Liver (tissue), 9 donors: ENCODE results near the gene HENMT1. TPM values are rescaled to one million over a fixed set of nuclear protein-coding genes. Genes with fewer than 3 reads are reported as not detected.

Experiments used
- DNase-seq: peaks from one replicate; pipeline ENCODE4 v3.0.0-alpha.2; 2017; ENCODE audit warnings: low spot score
- H3K27ac ChIP-seq, 2 donors: one replicate each; pipeline ENCODE4 v1.7.0; 2013; ENCODE audit warnings: inconsistent platforms in 2 of 2, low read length in 2 of 2, control low read depth in 1 of 2, low read depth in 1 of 2, mild to moderate bottlenecking in 1 of 2
- H3K27me3 ChIP-seq, 4 donors: one replicate each; pipeline versions ENCODE4 v1.6.1 to v1.7.0; 2013; ENCODE audit warnings: low read length in 3 of 4, inconsistent platforms in 1 of 4, mild to moderate bottlenecking in 1 of 4, moderate library complexity in 1 of 4; ENCODE audit not compliant: control insufficient read depth in 4 of 4, insufficient read depth in 4 of 4
- H3K36me3 ChIP-seq, 4 donors: one replicate each; pipeline versions ENCODE4 v1.6.1 to v1.7.0; 2013; ENCODE audit warnings: low read length in 3 of 4, mild to moderate bottlenecking in 3 of 4, low read depth in 1 of 4, moderate library complexity in 1 of 4; ENCODE audit not compliant: control insufficient read depth in 4 of 4, insufficient read depth in 3 of 4
- H3K4me1 ChIP-seq, 4 donors: one replicate each; pipeline versions ENCODE4 v1.6.1 to v1.7.0; 2013; ENCODE audit warnings: low read length in 3 of 4, mild to moderate bottlenecking in 3 of 4, moderate library complexity in 1 of 4; ENCODE audit not compliant: control insufficient read depth in 4 of 4, insufficient read depth in 4 of 4
- H3K4me3 ChIP-seq, 3 donors: one replicate each; pipeline versions ENCODE4 v1.6.1 to v1.7.0; 2013; ENCODE audit warnings: low read length in 3 of 3, control low read depth in 1 of 3, low read depth in 1 of 3, mild to moderate bottlenecking in 1 of 3
- H3K9ac ChIP-seq, 2 donors: one replicate each; pipeline ENCODE4 v1.7.0; 2013; ENCODE audit warnings: low read length in 2 of 2, mild to moderate bottlenecking in 2 of 2, moderate library complexity in 2 of 2, control low read depth in 1 of 2, low read depth in 1 of 2
- H3K9me3 ChIP-seq, 4 donors: one replicate each; pipeline versions ENCODE4 v1.6.1 to v1.7.0; 2013; ENCODE audit warnings: low read length in 3 of 4; ENCODE audit not compliant: control insufficient read depth in 4 of 4
- EGR1 ChIP-seq, 2 donors: IDR thresholded peaks; 2 replicates each; pipeline ENCODE4 v1.6.1; 2016 to 2018; ENCODE audit warnings: antibody characterized with exemption in 2 of 2, low read depth in 2 of 2
- FOXA1 ChIP-seq: IDR thresholded peaks from 2 replicates; pipeline ENCODE4 v1.6.1; 2016; ENCODE audit warnings: antibody characterized with exemption
- FOXA2 ChIP-seq: IDR thresholded peaks from 2 replicates; pipeline ENCODE4 v1.6.1; 2016; ENCODE audit warnings: antibody characterized with exemption
- GABPA ChIP-seq, 2 donors: IDR thresholded peaks in 1 of 2; conservative IDR thresholded peaks in 1 of 2; 2 replicates each; pipeline ENCODE4 v1.6.1; 2016; ENCODE audit warnings: antibody characterized with exemption in 2 of 2, mild to moderate bottlenecking in 1 of 2, moderate library complexity in 1 of 2
- HNF4A ChIP-seq, 2 donors: conservative IDR thresholded peaks; 2 replicates each; pipeline ENCODE4 v1.6.1; 2016; ENCODE audit warnings: antibody characterized with exemption in 2 of 2, mild to moderate bottlenecking in 2 of 2
- HNF4G ChIP-seq: IDR thresholded peaks from 2 replicates; pipeline ENCODE4 v1.6.1; 2016; ENCODE audit warnings: antibody characterized with exemption
- JUND ChIP-seq, 2 donors: IDR thresholded peaks; 2 replicates each; pipeline ENCODE4 v1.6.1; 2016; ENCODE audit warnings: antibody characterized with exemption in 2 of 2
- NR2F2 ChIP-seq: IDR thresholded peaks from 2 replicates; pipeline ENCODE4 v1.6.1; 2016; ENCODE audit warnings: antibody characterized with exemption
- RAD21 ChIP-seq, 2 donors: IDR thresholded peaks; 2 replicates each; pipeline ENCODE4 v1.6.1; 2016; ENCODE audit warnings: antibody characterized with exemption in 2 of 2, mild to moderate bottlenecking in 2 of 2
- RXRA ChIP-seq, 2 donors: IDR thresholded peaks; 2 replicates each; pipeline ENCODE4 v1.6.1; 2017 to 2018; ENCODE audit warnings: antibody characterized with exemption in 2 of 2, mild to moderate bottlenecking in 1 of 2
- SP1 ChIP-seq: IDR thresholded peaks from 2 replicates; pipeline ENCODE4 v1.6.1; 2018; ENCODE audit warnings: antibody characterized with exemption, mild to moderate bottlenecking
- TAF1 ChIP-seq: conservative IDR thresholded peaks from 2 replicates; pipeline ENCODE4 v1.6.1; 2016; ENCODE audit warnings: antibody characterized with exemption, mild to moderate bottlenecking
- YY1 ChIP-seq: IDR thresholded peaks from 2 replicates; pipeline ENCODE4 v1.6.1; 2016; ENCODE audit warnings: antibody characterized with exemption, mild to moderate bottlenecking
- ZBTB33 ChIP-seq: IDR thresholded peaks from 2 replicates; pipeline ENCODE4 v1.6.1; 2016; ENCODE audit warnings: antibody characterized with exemption
- WGBS: extraction: QIAGEN DNeasy Blood & Tissue Kit; methylation state at CpG from one replicate; pipeline ENCODE4 v1.1.7; 2013; 5-methylcytosine and 5-hydroxymethylcytosine counted together
- polyA plus RNA-seq, 2 donors: library from polyadenylated mRNA; stranded (reverse) in 1 of 2; unstranded in 1 of 2; fragments of 200-250 nt in 1 of 2; fragments of >200 nt in 1 of 2; fragmentation: Nextera tagmentation in 1 of 2; extraction: Ambion mirVana in 1 of 2; gene quantifications; one replicate each; pipeline versions ENCODE4 v1.2.1 to v1.2.3, GENCODE V29; 2013 to 2015
- total RNA-seq, 2 donors: library from RNA; depleted of rRNA; stranded (reverse); fragments of >200 nt; gene quantifications; one replicate each; pipeline ENCODE4 v1.2.3, GENCODE V29; 2014
- TF ChIP-seq, protein P1 (sequence below): IDR thresholded peaks from 2 replicates; pipeline ENCODE4 v1.6.1; 2016; ENCODE audit warnings: antibody characterized with exemption
- TF ChIP-seq, protein P2 (sequence below): fragments of 150-350 bp; IDR thresholded peaks from 2 replicates; pipeline ENCODE4 v1.5.1; 2017; ENCODE audit warnings: improper control_type of control experiment, low read depth, low read length; ENCODE audit not compliant: missing input control
- TF ChIP-seq, protein P3 (sequence below): IDR thresholded peaks from 2 replicates; pipeline ENCODE4 v1.6.1; 2016; ENCODE audit warnings: antibody characterized with exemption
- TF ChIP-seq, protein P4 (sequence below): IDR thresholded peaks from 2 replicates; pipeline ENCODE4 v1.6.1; 2016; ENCODE audit warnings: antibody characterized with exemption, mild to moderate bottlenecking
- donor health status: healthy.
- donor health status: healthy.
- donor health status: healthy.
- donor health status: healthy.
- donor health status: healthy.

Gene HENMT1
- total and polyA plus RNA-seq, 4 donors = 0.87 to 7.3 (median 1.1) TPM

GRCh38 chr1:108646648-108647269 is 14.1 kb downstream of the HENMT1 start:
- peak overlapping the region in 1 of 2 donors; percentile 61 for H3K9ac ChIP-seq
- H3K9me3 ChIP-seq = peaks cover 0 to 2% (median 0%) of the 10 kb centered on the region in 4 donors
- DNase-seq = peak; percentile 54
- H3K4me3 ChIP-seq = no peak overlapping the region
- peaks cover 0 to 10% (median 7%) of the 10 kb centered on the region in 4 donors for H3K4me1 ChIP-seq
- no peaks in the 10 kb centered on the region for H3K36me3 ChIP-seq
- TF ChIP-seq SP1 (peak; percentile 97), HNF4G (peak; percentile 67), EGR1 (IDR thresholded peaks at IDR 0.05; ENCODE audit: low read depth in 2 of 2) (no peak), TAF1 (peak; percentile 82), HNF4A (conservative IDR thresholded peaks at IDR 0.05) (peak; percentile 86 to 89), JUND (IDR thresholded peaks at IDR 0.05) (peak; percentile 22 to 56), RAD21 (IDR thresholded peaks at IDR 0.05) (peak; percentile 56 to 66), ZBTB33 (peak; percentile 44), FOXA1 (peak; percentile 14), YY1 (peak; percentile 88), FOXA2 (no peak), RXRA (IDR thresholded peaks at IDR 0.05) (peak; percentile 59 to 60), GABPA (IDR thresholded peaks at IDR 0.05 in 1 of 2, conservative IDR thresholded peaks at IDR 0.05 in 1 of 2) (peak; percentile 57 to 85), NR2F2 (peak; percentile 54)
- TF ChIP-seq, protein P1, sequence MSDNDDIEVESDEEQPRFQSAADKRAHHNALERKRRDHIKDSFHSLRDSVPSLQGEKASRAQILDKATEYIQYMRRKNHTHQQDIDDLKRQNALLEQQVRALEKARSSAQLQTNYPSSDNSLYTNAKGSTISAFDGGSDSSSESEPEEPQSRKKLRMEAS = peak; percentile 65
- TF ChIP-seq, protein P2, sequence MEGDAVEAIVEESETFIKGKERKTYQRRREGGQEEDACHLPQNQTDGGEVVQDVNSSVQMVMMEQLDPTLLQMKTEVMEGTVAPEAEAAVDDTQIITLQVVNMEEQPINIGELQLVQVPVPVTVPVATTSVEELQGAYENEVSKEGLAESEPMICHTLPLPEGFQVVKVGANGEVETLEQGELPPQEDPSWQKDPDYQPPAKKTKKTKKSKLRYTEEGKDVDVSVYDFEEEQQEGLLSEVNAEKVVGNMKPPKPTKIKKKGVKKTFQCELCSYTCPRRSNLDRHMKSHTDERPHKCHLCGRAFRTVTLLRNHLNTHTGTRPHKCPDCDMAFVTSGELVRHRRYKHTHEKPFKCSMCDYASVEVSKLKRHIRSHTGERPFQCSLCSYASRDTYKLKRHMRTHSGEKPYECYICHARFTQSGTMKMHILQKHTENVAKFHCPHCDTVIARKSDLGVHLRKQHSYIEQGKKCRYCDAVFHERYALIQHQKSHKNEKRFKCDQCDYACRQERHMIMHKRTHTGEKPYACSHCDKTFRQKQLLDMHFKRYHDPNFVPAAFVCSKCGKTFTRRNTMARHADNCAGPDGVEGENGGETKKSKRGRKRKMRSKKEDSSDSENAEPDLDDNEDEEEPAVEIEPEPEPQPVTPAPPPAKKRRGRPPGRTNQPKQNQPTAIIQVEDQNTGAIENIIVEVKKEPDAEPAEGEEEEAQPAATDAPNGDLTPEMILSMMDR = no peak
- TF ChIP-seq, protein P3, sequence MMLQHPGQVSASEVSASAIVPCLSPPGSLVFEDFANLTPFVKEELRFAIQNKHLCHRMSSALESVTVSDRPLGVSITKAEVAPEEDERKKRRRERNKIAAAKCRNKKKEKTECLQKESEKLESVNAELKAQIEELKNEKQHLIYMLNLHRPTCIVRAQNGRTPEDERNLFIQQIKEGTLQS = no peak
- TF ChIP-seq, protein P4, sequence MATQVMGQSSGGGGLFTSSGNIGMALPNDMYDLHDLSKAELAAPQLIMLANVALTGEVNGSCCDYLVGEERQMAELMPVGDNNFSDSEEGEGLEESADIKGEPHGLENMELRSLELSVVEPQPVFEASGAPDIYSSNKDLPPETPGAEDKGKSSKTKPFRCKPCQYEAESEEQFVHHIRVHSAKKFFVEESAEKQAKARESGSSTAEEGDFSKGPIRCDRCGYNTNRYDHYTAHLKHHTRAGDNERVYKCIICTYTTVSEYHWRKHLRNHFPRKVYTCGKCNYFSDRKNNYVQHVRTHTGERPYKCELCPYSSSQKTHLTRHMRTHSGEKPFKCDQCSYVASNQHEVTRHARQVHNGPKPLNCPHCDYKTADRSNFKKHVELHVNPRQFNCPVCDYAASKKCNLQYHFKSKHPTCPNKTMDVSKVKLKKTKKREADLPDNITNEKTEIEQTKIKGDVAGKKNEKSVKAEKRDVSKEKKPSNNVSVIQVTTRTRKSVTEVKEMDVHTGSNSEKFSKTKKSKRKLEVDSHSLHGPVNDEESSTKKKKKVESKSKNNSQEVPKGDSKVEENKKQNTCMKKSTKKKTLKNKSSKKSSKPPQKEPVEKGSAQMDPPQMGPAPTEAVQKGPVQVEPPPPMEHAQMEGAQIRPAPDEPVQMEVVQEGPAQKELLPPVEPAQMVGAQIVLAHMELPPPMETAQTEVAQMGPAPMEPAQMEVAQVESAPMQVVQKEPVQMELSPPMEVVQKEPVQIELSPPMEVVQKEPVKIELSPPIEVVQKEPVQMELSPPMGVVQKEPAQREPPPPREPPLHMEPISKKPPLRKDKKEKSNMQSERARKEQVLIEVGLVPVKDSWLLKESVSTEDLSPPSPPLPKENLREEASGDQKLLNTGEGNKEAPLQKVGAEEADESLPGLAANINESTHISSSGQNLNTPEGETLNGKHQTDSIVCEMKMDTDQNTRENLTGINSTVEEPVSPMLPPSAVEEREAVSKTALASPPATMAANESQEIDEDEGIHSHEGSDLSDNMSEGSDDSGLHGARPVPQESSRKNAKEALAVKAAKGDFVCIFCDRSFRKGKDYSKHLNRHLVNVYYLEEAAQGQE = peak; percentile 89
- peak overlapping the region; percentile 72 to 82 for H3K27ac ChIP-seq
- WGBS = 61% methylated on average over 11 of the region's 11 CpGs
- H3K27me3 ChIP-seq = no peaks in the 10 kb centered on the region
